PC-9 (cell line): ENCODE measurements around the gene OR6V1.

Experiments used
- EZH2 ChIP-seq: fragments of 200-600 bp; sonication (generic); IDR thresholded peaks from 2 replicates; pipeline ENCODE4 v1.8.0; 2017; ENCODE audit warnings: antibody characterized with exemption, low read depth
- TF ChIP-seq, protein P1 (sequence below): fragments of 200-600 bp; sonication (generic); conservative IDR thresholded peaks from 2 replicates; pipeline ENCODE4 v1.6.1; 2017; ENCODE audit warnings: mixed run types, antibody characterized with exemption, mild to moderate bottlenecking, moderate library complexity

DNA sequence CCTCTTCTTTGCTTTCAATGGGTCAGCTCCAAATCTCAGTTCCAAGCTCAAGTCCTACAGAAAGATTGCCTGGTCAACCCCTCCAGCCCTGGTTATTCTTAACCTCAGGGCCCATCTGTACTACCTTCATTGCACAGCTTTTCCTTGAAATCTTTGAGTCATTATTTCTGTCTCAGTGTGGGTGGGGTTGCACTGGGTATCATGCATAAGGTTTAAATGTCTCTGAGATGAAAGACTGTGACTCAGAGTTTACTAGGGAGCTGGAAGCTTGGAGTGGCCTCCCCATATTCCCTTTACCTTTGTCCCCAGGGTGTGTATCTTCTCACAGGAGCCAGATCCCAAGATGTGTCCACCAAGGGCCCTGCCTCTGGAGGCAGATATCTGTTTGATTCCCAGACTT lies 3.3 kb upstream of the OR6V1 start:
- TF ChIP-seq, protein P1, sequence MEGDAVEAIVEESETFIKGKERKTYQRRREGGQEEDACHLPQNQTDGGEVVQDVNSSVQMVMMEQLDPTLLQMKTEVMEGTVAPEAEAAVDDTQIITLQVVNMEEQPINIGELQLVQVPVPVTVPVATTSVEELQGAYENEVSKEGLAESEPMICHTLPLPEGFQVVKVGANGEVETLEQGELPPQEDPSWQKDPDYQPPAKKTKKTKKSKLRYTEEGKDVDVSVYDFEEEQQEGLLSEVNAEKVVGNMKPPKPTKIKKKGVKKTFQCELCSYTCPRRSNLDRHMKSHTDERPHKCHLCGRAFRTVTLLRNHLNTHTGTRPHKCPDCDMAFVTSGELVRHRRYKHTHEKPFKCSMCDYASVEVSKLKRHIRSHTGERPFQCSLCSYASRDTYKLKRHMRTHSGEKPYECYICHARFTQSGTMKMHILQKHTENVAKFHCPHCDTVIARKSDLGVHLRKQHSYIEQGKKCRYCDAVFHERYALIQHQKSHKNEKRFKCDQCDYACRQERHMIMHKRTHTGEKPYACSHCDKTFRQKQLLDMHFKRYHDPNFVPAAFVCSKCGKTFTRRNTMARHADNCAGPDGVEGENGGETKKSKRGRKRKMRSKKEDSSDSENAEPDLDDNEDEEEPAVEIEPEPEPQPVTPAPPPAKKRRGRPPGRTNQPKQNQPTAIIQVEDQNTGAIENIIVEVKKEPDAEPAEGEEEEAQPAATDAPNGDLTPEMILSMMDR = no peak
- no peak for TF ChIP-seq EZH2
